Nephron (organoid): ENCODE results near the gene LPAR2.

Experiments
- H3K27ac Mint-ChIP-seq, 3 experiments: 2 replicates each; pipeline ENCODE4 v1.8.0; 2020; ENCODE audit warnings: mixed read lengths in 3 of 3, mild to moderate bottlenecking in 2 of 3, moderate library complexity in 1 of 3
- H3K27me3 Mint-ChIP-seq: 2 replicates; pipeline ENCODE4 v1.8.0; 2021; ENCODE audit warnings: low read depth, mild to moderate bottlenecking, moderate library complexity, mixed read lengths
- H3K36me3 Mint-ChIP-seq: 2 replicates; pipeline ENCODE4 v1.8.0; 2020; ENCODE audit warnings: low read depth, mixed read lengths
- H3K4me1 Mint-ChIP-seq: 2 replicates; pipeline ENCODE4 v1.8.0; 2020; ENCODE audit warnings: mixed read lengths
- H3K4me3 Mint-ChIP-seq, 3 experiments: 2 replicates each; pipeline ENCODE4 v1.8.0; 2020; ENCODE audit warnings: mild to moderate bottlenecking in 3 of 3, mixed read lengths in 3 of 3, moderate library complexity in 2 of 3
- H3K9me3 Mint-ChIP-seq: 2 replicates; pipeline ENCODE4 v1.8.0; 2020; ENCODE audit warnings: mixed read lengths
- TF ChIP-seq, protein P1 (sequence below), 3 experiments: fragments of 200-600 bp; sonication (generic); IDR thresholded peaks; one replicate each; pipeline ENCODE4 v1.5.0; 2021; ENCODE audit warnings: antibody characterized with exemption in 3 of 3; ENCODE audit not compliant: unreplicated experiment in 3 of 3

LPAR2 gene

GRCh38 chr19:19626516-19627472, 1.2 kb downstream of the LPAR2 start:
- Mint-ChIP-seq H3K4me1 (peaks cover 7% of the 10 kb centered on the region), H3K4me3 (peak overlapping the region; percentile 86 to 92 (median 88)), H3K9me3 (no peaks in the 10 kb centered on the region), H3K27me3 (no peaks in the 10 kb centered on the region), H3K27ac (peak overlapping the region; percentile 56 to 78 (median 63)), H3K36me3 (peaks cover 23% of the 10 kb centered on the region)
- TF ChIP-seq, protein P1, sequence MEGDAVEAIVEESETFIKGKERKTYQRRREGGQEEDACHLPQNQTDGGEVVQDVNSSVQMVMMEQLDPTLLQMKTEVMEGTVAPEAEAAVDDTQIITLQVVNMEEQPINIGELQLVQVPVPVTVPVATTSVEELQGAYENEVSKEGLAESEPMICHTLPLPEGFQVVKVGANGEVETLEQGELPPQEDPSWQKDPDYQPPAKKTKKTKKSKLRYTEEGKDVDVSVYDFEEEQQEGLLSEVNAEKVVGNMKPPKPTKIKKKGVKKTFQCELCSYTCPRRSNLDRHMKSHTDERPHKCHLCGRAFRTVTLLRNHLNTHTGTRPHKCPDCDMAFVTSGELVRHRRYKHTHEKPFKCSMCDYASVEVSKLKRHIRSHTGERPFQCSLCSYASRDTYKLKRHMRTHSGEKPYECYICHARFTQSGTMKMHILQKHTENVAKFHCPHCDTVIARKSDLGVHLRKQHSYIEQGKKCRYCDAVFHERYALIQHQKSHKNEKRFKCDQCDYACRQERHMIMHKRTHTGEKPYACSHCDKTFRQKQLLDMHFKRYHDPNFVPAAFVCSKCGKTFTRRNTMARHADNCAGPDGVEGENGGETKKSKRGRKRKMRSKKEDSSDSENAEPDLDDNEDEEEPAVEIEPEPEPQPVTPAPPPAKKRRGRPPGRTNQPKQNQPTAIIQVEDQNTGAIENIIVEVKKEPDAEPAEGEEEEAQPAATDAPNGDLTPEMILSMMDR (IDR thresholded peaks at IDR 0.05; ENCODE audit: unreplicated experiment in 3 of 3), result no peak

DNA sequence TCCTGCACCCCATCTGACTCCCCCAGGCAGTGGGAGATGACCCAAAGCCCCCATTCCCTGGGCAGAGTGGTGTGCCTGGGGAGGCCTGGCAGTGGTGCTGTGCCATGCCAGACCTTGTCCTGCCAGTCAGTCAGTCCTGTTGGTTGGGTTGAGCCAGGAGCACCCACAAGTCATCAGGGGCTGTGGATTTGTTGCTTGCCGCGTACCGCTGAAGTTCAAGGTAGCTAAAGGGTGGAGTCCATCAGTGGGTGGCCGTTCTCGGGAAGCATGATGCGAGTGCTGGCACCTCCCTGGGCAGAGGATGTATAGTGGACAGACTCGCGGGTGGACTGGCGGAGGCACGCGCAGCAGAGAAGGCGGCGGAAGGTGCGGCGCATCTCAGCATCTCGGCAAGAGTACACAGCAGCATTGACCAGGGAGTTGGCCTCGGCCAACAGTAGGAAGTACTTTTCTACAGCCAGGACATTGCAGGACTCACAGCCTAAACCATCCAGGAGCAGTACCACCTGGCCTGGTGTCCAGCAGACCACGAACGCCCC, 3.9 kb downstream of the LPAR2 start:
- Mint-ChIP-seq H3K4me1 (peaks cover 11% of the 10 kb centered on the region), H3K4me3 (no peak overlapping the region), H3K9me3 (no peaks in the 10 kb centered on the region), H3K27ac (no peak overlapping the region), H3K36me3 (peaks cover 23% of the 10 kb centered on the region), H3K27me3 (no peaks in the 10 kb centered on the region)
- TF ChIP-seq, protein P1 (IDR thresholded peaks at IDR 0.05; ENCODE audit: unreplicated experiment in 3 of 3), result no peak

- TF ChIP-seq, protein P1 (IDR thresholded peaks at IDR 0.05; ENCODE audit: unreplicated experiment in 3 of 3), result no peak
- no peaks in the 10 kb centered on the region for H3K27me3 Mint-ChIP-seq
- H3K4me3 Mint-ChIP-seq, result peak overlapping the region in 1 of 3 experiments; percentile 12
- no peak overlapping the region for H3K27ac Mint-ChIP-seq
- H3K4me1 Mint-ChIP-seq, result peaks cover 17% of the 10 kb centered on the region
- H3K36me3 Mint-ChIP-seq, result peaks cover 23% of the 10 kb centered on the region
- H3K9me3 Mint-ChIP-seq, result no peaks in the 10 kb centered on the region
Measured at GRCh38 chr19:19623383-19623782, 4.6 kb downstream of the LPAR2 start.

GRCh38 chr19:19619849-19620210, 8.2 kb downstream of the LPAR2 start:
- peak overlapping the region in 1 of 3 experiments; percentile 85 for H3K27ac Mint-ChIP-seq
- H3K4me1 Mint-ChIP-seq, result peaks cover 18% of the 10 kb centered on the region
- peak overlapping the region in 2 of 3 experiments; percentile 8 to 36 for H3K4me3 Mint-ChIP-seq
- H3K27me3 Mint-ChIP-seq, result no peaks in the 10 kb centered on the region
- H3K36me3 Mint-ChIP-seq, result peaks cover 18% of the 10 kb centered on the region
- no peaks in the 10 kb centered on the region for H3K9me3 Mint-ChIP-seq
- TF ChIP-seq, protein P1 (IDR thresholded peaks at IDR 0.05; ENCODE audit: unreplicated experiment in 3 of 3), result no peak

DNA sequence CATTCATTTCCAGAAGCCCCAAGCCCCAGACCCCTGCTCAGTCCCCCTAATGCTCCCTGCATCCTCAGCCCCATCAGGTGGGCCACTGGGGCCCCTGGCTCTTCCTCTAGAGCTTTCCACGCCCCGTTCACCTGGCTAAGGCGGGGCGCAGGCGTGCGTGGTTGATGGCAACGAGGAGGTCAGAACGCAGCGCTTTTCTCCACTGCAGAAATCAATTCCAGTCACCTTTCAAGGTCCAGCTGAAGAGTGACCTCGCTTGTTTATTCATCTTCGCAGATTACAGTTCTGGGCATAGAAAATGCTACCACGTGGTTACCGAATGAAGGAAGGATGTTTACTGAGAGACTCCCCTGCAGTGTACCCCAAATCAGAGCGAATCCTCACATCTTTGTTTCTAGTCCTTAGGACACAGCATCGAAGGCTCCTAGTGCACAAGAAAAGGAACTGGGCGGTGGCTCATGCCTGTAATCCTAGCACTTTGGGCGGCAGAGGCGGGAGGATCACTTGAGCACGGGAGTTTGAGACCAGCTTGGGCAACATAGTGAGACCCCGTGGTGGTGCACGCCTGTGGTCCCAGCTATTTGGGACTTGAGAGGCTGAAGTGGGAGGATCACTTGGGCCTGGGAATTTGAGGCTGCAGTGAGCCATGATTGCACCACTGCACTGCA, 8.7 kb downstream of the LPAR2 start:
- Mint-ChIP-seq H3K27me3 (no peaks in the 10 kb centered on the region), H3K4me3 (peak overlapping the region; percentile 85 to 88 (median 87)), H3K27ac (peak overlapping the region; percentile 56 to 85 (median 85)), H3K9me3 (no peaks in the 10 kb centered on the region), H3K36me3 (peaks cover 14% of the 10 kb centered on the region), H3K4me1 (peaks cover 18% of the 10 kb centered on the region)
- TF ChIP-seq, protein P1 (IDR thresholded peaks at IDR 0.05; ENCODE audit: unreplicated experiment in 3 of 3), result no peak
